Mucosa of descending colon (tissue), 3 donors: ENCODE data around the gene FAT1. TPM values are rescaled to one million over a fixed set of nuclear protein-coding genes. Genes with fewer than 3 reads are reported as not detected.

ENCODE experiments used
- ATAC-seq: fragments of 200-7000 bp; cut with Tn5 transposase; one replicate; pipeline ENCODE4 v1.9.1; 2020; ENCODE audit warnings: mild to moderate bottlenecking, moderate library complexity
- DNase-seq, 3 donors: peaks; one replicate each; pipeline ENCODE4 v3.0.0-alpha.2; 2020
- H3K36me3 ChIP-seq: fragments of 200-600 bp; one replicate; pipeline ENCODE4 v1.8.0; 2021; ENCODE audit warnings: low read depth, mild to moderate bottlenecking
- H3K4me1 ChIP-seq: fragments of 200-600 bp; one replicate; pipeline ENCODE4 v1.8.0; 2021; ENCODE audit warnings: low read depth, mild to moderate bottlenecking
- H3K4me3 ChIP-seq: fragments of 200-600 bp; one replicate; pipeline ENCODE4 v1.8.0; 2021; ENCODE audit warnings: mild to moderate bottlenecking
- H3K9me3 ChIP-seq: fragments of 200-600 bp; one replicate; pipeline ENCODE4 v1.8.0; 2021; ENCODE audit warnings: mild to moderate bottlenecking
- CTCF ChIP-seq: fragments of 200-600 bp; IDR thresholded peaks from one replicate; pipeline ENCODE4 v1.8.0; 2022; ENCODE audit warnings: antibody characterized with exemption, mild to moderate bottlenecking
- intact Hi-C, 2 donors: fragments of 100-400 bp; cut with DNase I in 1 of 2; cut with micrococcal nuclease in 1 of 2; formaldehyde crosslinking; loops; one replicate each; pipeline versions ENCODE4 v1.11.0 to v1.11.1; 2022; cut with DNase I, micrococcal nuclease
- total RNA-seq, 3 donors: library from RNA; stranded (reverse); fragmentation: NEBNext Ultra II Directional in 2 of 3; extraction: Animal tissue kit (Norgen Biotek cat#: 25700) in 2 of 3; gene quantifications; one replicate each; pipeline versions ENCODE4 v1.2.1 to v1.2.4, GENCODE V29; 2021 to 2023
- donor health status: DM: no; HTN: no; CAD: no; lungs with moderate emphysema.
- donor health status: DM: no; HTN: no; CAD: no.
- donor health status: DM: no; HTN: yes; CAD: no.

FAT1 gene
- total RNA-seq, 3 donors from 2014 or later = 241 to 337 (median 259) TPM

GRCh38 chr4:186725469-186726425 lies 2.1 kb upstream of the FAT1 start:
- no peaks in the 10 kb centered on the region for H3K9me3 ChIP-seq
- no peaks in the 10 kb centered on the region for H3K36me3 ChIP-seq
- ATAC-seq (peak; percentile 75), DNase-seq (peak; percentile 85 to 92 (median 91))
- TF ChIP-seq CTCF = peak; percentile 66
- intact Hi-C loops = loop anchor here in 1 of 2 donors (5.0 kb wide), 1 partner anchor 212 kb away; no protein-coding TSS in a partner anchor
- peak overlapping the region; percentile 82 for H3K4me3 ChIP-seq
- H3K4me1 ChIP-seq = peaks cover 7% of the 10 kb centered on the region

- DNase-seq = peak in 2 of 3 donors; percentile 38 to 46
- ATAC-seq = no peak
- intact Hi-C loops = loop anchor here in 1 of 2 donors (5.0 kb wide), 1 partner anchor 212 kb away; no protein-coding TSS in a partner anchor
- H3K4me3 ChIP-seq = peak overlapping the region; percentile 71
- H3K36me3 ChIP-seq = no peaks in the 10 kb centered on the region
- peaks cover 7% of the 10 kb centered on the region for H3K4me1 ChIP-seq
- no peak for TF ChIP-seq CTCF
- no peaks in the 10 kb centered on the region for H3K9me3 ChIP-seq
These were observed 1.3 kb upstream of the FAT1 start for GRCh38 chr4:186724864-186725468.

GRCh38 chr4:186724058-186724863 lies 605 bp upstream of the FAT1 start:
- Histone ChIP-seq H3K9me3 (peaks cover 2% of the 10 kb centered on the region), H3K4me3 (peak overlapping the region; percentile 71), H3K36me3 (no peaks in the 10 kb centered on the region), H3K4me1 (peaks cover 7% of the 10 kb centered on the region)
- TF ChIP-seq CTCF = no peak
- DNase-seq (peak; percentile 60 to 77 (median 65)), ATAC-seq (peak; percentile 31)
- intact Hi-C loops = no loop called here

DNA sequence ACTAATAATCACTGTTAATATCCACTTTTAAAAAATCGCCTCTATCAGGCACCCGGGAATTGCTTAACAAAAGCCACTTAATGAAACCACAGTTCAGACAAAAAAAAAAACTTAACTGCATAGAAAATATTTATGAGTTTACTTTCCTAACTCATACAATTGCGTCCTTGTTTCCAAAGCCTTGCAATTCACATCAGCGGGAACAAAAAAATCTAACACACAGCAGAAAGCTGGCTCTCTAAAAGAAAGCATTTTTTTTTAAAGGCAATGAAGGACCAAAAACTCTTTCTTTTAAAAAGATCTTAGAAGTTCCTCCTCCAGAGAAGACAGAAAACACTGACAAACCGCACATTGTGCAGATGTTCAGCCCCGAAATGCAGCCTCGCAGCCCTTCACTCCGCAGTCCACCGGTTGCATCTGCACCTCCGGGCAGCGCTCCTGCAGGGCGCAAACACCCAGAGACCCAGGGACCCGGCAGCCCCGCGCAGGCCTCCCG lies 812 bp downstream of the FAT1 start:
- H3K36me3 ChIP-seq = no peaks in the 10 kb centered on the region
- peak overlapping the region; percentile 71 for H3K4me3 ChIP-seq
- H3K4me1 ChIP-seq = peaks cover 3% of the 10 kb centered on the region
- H3K9me3 ChIP-seq = peaks cover 6% of the 10 kb centered on the region
- DNase-seq (peak in 1 of 3 donors; percentile 49), ATAC-seq (peak; percentile 10)
- no peak for TF ChIP-seq CTCF
- intact Hi-C loops = no loop called here
